OCI-LY3 (cell line): Measurements from ENCODE around the gene RAB3GAP2.

ENCODE experiments used
- EZH2phosphoT487 ChIP-seq: fragments of 200-600 bp; shearing (Covaris generic); IDR thresholded peaks from 2 replicates; pipeline ENCODE4 v1.6.1; 2018; ENCODE audit warnings: antibody characterized with exemption, mixed run types, low read depth
- TF ChIP-seq, protein P1 (sequence below): fragments of 200-600, 300-600 bp; sonication (generic); IDR thresholded peaks from 2 replicates; pipeline ENCODE4 v1.5.1; 2014; ENCODE audit warnings: antibody characterized with exemption, low read length, low read depth

DNA sequence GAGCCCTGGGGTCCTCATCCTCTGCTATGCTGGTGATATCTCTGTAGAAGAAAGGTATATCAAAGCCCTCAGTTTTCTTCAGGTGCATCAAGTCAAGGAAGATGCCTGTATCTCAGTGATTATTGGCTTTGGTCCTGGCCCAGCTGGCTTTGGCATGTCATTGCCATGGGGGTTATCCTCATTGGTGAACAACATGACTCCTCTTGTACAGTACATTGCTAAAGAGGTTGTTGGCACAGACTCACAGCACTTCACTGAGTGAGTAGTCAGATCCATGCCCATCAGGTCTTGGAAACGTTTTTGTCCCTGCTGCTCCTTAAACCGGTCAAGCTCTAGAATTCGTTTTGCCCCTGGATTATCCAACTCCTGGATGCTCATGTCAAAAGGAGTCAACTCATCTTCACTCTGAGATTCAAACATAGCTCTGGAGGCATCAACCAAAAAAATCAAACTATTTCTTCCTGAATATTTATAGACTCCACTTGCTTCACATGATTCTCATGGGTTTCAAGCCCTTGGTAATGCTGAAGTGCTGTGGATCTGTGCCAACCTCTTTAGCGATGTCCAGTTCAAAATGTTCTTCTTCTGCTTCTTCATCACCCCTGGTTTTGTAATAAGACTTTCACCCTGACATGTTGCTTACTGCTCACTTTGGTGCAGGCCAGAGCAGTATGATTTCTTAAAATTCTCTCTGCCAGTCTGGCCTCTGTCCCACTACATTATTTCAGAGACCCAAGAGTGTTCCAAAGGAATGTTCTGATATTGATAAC is 43.0 kb upstream of the RAB3GAP2 start:
- TF ChIP-seq, protein P1, sequence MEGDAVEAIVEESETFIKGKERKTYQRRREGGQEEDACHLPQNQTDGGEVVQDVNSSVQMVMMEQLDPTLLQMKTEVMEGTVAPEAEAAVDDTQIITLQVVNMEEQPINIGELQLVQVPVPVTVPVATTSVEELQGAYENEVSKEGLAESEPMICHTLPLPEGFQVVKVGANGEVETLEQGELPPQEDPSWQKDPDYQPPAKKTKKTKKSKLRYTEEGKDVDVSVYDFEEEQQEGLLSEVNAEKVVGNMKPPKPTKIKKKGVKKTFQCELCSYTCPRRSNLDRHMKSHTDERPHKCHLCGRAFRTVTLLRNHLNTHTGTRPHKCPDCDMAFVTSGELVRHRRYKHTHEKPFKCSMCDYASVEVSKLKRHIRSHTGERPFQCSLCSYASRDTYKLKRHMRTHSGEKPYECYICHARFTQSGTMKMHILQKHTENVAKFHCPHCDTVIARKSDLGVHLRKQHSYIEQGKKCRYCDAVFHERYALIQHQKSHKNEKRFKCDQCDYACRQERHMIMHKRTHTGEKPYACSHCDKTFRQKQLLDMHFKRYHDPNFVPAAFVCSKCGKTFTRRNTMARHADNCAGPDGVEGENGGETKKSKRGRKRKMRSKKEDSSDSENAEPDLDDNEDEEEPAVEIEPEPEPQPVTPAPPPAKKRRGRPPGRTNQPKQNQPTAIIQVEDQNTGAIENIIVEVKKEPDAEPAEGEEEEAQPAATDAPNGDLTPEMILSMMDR: no peak
- no peak for TF ChIP-seq EZH2phosphoT487
